Forelimb muscle (tissue), 1 donor: Measurements from ENCODE around the gene MYOC. TPM values are rescaled to one million over a fixed set of nuclear protein-coding genes. Genes with fewer than 3 reads are reported as not detected.
"Not testable (repeated sequence)": the region's sequence is repeated elsewhere in the genome, so short reads cannot be mapped to it uniquely, and the experiment has no call there.

Experiments
- DNase-seq: peaks from one replicate; pipeline ENCODE4 v3.0.0-alpha.2; 2013; ENCODE audit warnings: low read depth
- polyA plus RNA-seq: library from polyadenylated mRNA; unstranded; fragments of 120-200 nt; gene quantifications from one replicate; pipeline ENCODE4 v1.2.1, GENCODE V29; 2013; ENCODE audit not compliant: insufficient read length

Gene MYOC
- polyA plus RNA-seq: 4.5 TPM

- no peak for DNase-seq
Observed at GRCh38 chr1:171652234-171652822, at the start of gene MYOC. TSS of gene MYOC (minus strand) at chr1:171652688. CDS start at chr1:171652611, 77 bp downstream.

- no peak for DNase-seq
Observed at GRCh38 chr1:171699531-171699930, 47.0 kb upstream of the MYOC start.

- DNase-seq: not testable (repeated sequence)
Observed at GRCh38 chr1:171695772-171696171, 43.3 kb upstream of the MYOC start.

GRCh38 chr1:171693541-171693940 lies 41.1 kb upstream of the MYOC start:
- not testable (repeated sequence) for DNase-seq

GRCh38 chr1:171683870-171684269 lies 31.4 kb upstream of the MYOC start:
- DNase-seq: no peak

GRCh38 chr1:171680339-171680738 lies 27.9 kb upstream of the MYOC start:
- DNase-seq: no peak

- DNase-seq: no peak
Observed at GRCh38 chr1:171676823-171677222, 24.3 kb upstream of the MYOC start.

- DNase-seq: no peak
Observed at GRCh38 chr1:171674431-171675405, 22.2 kb upstream of the MYOC start.

- DNase-seq: no peak
Observed at GRCh38 chr1:171670739-171671138, 18.3 kb upstream of the MYOC start.

- DNase-seq: no peak
Observed at GRCh38 chr1:171668372-171668771, 15.9 kb upstream of the MYOC start.

GRCh38 chr1:171666114-171666769 lies 13.8 kb upstream of the MYOC start:
- DNase-seq: no peak

GRCh38 chr1:171664976-171665375 lies 12.5 kb upstream of the MYOC start:
- no peak for DNase-seq

- DNase-seq: no peak
Observed at GRCh38 chr1:171663854-171664575, 11.5 kb upstream of the MYOC start.

GRCh38 chr1:171663036-171663853 lies 10.8 kb upstream of the MYOC start:
- no peak for DNase-seq

GRCh38 chr1:171661076-171661650 lies 8.7 kb upstream of the MYOC start:
- DNase-seq: no peak

GRCh38 chr1:171656206-171656605 lies 3.7 kb upstream of the MYOC start:
- DNase-seq: not testable (repeated sequence)

- DNase-seq: no peak
Observed at GRCh38 chr1:171655746-171656116, 3.2 kb upstream of the MYOC start.

GRCh38 chr1:171654942-171655745 lies 2.7 kb upstream of the MYOC start:
- DNase-seq: peak; percentile 87

GRCh38 chr1:171654201-171654941 lies 1.9 kb upstream of the MYOC start:
- no peak for DNase-seq
